Measurements from ENCODE around the gene RIPK3. TPM values are rescaled to one million over a fixed set of nuclear protein-coding genes. Genes with fewer than 3 reads are reported as not detected.
A peak's percentile ranks its signal among the peaks of the same experiment; 100 is the strongest.

RIPK3 gene
- total and polyA plus RNA-seq, 2 experiments from 2014 or later: 4.8 to 7.0 TPM

DNA sequence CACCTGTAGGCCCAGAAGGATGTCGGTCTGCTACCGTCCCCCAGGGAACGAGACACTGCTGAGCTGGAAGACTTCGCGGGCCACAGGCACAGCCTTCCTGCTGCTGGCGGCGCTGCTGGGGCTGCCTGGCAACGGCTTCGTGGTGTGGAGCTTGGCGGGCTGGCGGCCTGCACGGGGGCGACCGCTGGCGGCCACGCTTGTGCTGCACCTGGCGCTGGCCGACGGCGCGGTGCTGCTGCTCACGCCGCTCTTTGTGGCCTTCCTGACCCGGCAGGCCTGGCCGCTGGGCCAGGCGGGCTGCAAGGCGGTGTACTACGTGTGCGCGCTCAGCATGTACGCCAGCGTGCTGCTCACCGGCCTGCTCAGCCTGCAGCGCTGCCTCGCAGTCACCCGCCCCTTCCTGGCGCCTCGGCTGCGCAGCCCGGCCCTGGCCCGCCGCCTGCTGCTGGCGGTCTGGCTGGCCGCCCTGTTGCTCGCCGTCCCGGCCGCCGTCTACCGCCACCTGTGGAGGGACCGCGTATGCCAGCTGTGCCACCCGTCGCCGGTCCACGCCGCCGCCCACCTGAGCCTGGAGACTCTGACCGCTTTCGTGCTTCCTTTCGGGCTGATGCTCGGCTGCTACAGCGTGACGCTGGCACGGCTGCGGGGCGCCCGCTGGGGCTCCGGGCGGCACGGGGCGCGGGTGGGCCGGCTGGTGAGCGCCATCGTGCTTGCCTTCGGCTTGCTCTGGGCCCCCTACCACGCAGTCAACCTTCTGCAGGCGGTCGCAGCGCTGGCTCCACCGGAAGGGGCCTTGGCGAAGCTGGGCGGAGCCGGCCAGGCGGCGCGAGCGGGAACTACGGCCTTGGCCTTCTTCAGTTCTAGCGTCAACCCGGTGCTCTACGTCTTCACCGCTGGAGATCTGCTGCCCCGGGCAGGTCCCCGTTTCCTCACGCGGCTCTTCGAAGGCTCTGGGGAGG is 28.9 kb downstream of the RIPK3 start, which contains the start of gene LTB4R:
Gene LTB4R, plus strand, starts transcription at position 857 of the 959 bp plus-strand sequence. CDS start 4,150 bp downstream, outside the sequence.
- H3K4me2 ChIP-seq: no peak within 1 kb of the TSS
- H3K27me3 ChIP-seq: no peaks in the 10 kb centered on the region
- peaks cover 2% of the 10 kb centered on the region for H3K79me2 ChIP-seq
- TF ChIP-seq EZH2 (IDR thresholded peaks at IDR 0.05; ENCODE audit: borderline replicate concordance) (no peak), EZH2phosphoT487 (IDR thresholded peaks at IDR 0.05; ENCODE audit: low read depth, severe bottlenecking, unreplicated experiment) (no peak)
- TF ChIP-seq, protein P1, sequence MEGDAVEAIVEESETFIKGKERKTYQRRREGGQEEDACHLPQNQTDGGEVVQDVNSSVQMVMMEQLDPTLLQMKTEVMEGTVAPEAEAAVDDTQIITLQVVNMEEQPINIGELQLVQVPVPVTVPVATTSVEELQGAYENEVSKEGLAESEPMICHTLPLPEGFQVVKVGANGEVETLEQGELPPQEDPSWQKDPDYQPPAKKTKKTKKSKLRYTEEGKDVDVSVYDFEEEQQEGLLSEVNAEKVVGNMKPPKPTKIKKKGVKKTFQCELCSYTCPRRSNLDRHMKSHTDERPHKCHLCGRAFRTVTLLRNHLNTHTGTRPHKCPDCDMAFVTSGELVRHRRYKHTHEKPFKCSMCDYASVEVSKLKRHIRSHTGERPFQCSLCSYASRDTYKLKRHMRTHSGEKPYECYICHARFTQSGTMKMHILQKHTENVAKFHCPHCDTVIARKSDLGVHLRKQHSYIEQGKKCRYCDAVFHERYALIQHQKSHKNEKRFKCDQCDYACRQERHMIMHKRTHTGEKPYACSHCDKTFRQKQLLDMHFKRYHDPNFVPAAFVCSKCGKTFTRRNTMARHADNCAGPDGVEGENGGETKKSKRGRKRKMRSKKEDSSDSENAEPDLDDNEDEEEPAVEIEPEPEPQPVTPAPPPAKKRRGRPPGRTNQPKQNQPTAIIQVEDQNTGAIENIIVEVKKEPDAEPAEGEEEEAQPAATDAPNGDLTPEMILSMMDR (IDR thresholded peaks at IDR 0.05; ENCODE audit: poor library complexity): no peak
- peaks cover 5% of the 10 kb centered on the region for H3K4me1 ChIP-seq (ENCODE audit: insufficient read depth)
- DNase-seq (ENCODE audit: low spot score): no peak
- WGBS (ENCODE audit: low lambda C conversion rate, missing lambda C conversion rate): 99% methylated on average over 81 of the region's 99 CpGs
- no peak within 1 kb of the TSS for H3K4me3 ChIP-seq
- no peaks in the 10 kb centered on the region for H3K9me2 ChIP-seq (replicated peaks; ENCODE audit: insufficient read depth)
- H2AFZ ChIP-seq: no peak within 1 kb of the TSS
- no peaks in the 10 kb centered on the region for H3K36me3 ChIP-seq (replicated peaks; ENCODE audit: insufficient read depth, low read depth)
- no peaks in the 10 kb centered on the region for H4K20me1 ChIP-seq (ENCODE audit: insufficient read depth, poor library complexity, severe bottlenecking)
- H3K9me3 ChIP-seq (ENCODE audit: low read depth): no peaks in the 10 kb centered on the region
- H3K27ac ChIP-seq: no peak within 1 kb of the TSS

DNA sequence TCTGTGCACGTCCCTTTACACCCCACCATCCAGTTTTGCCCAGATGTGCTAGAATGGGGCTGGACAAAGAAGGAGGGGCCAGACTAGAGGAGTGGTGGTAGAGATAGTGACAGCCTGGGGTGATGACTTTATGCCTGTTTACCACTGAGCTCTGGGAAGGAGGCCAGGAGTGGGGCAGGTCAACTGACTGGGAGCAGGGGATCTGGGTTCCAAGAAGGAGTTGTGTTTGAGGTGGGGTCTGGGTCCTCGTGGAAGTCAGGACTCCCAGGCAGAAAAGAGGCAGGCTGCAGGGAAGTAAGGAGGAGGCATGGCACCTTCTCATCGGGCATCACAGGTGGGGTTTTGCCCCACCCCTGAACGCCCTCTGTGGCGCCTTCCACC is 29.5 kb downstream of the RIPK3 start:
- DNase-seq (ENCODE audit: low spot score): no peak
- no peak overlapping the region for H2AFZ ChIP-seq
- H3K36me3 ChIP-seq (replicated peaks; ENCODE audit: insufficient read depth, low read depth): no peaks in the 10 kb centered on the region
- peaks cover 2% of the 10 kb centered on the region for H3K79me2 ChIP-seq
- H3K4me3 ChIP-seq: no peak overlapping the region
- peaks cover 5% of the 10 kb centered on the region for H3K4me1 ChIP-seq (ENCODE audit: insufficient read depth)
- H3K27me3 ChIP-seq: no peaks in the 10 kb centered on the region
- WGBS (ENCODE audit: low lambda C conversion rate, missing lambda C conversion rate): 94% methylated on average over 5 of the region's 5 CpGs
- no peaks in the 10 kb centered on the region for H3K9me2 ChIP-seq (replicated peaks; ENCODE audit: insufficient read depth)
- no peak overlapping the region for H3K4me2 ChIP-seq
- no peak overlapping the region for H3K27ac ChIP-seq
- TF ChIP-seq, protein P1 (IDR thresholded peaks at IDR 0.05; ENCODE audit: poor library complexity): no peak
- no peak for TF ChIP-seq EZH2 (IDR thresholded peaks at IDR 0.05; ENCODE audit: borderline replicate concordance)
- no peak for TF ChIP-seq EZH2phosphoT487 (IDR thresholded peaks at IDR 0.05; ENCODE audit: low read depth, severe bottlenecking, unreplicated experiment)
- no peaks in the 10 kb centered on the region for H4K20me1 ChIP-seq (ENCODE audit: insufficient read depth, poor library complexity, severe bottlenecking)
- no peaks in the 10 kb centered on the region for H3K9me3 ChIP-seq (ENCODE audit: low read depth)

- TF ChIP-seq EZH2phosphoT487 (IDR thresholded peaks at IDR 0.05; ENCODE audit: low read depth, severe bottlenecking, unreplicated experiment): no peak
- TF ChIP-seq, protein P1 (IDR thresholded peaks at IDR 0.05; ENCODE audit: poor library complexity): no peak
- no peak for TF ChIP-seq EZH2 (IDR thresholded peaks at IDR 0.05; ENCODE audit: borderline replicate concordance)
- whole genome bisulfite sequencing (ENCODE audit: low lambda C conversion rate, missing lambda C conversion rate): 94% methylated on average over 5 of the region's 5 CpGs
- peak within 1 kb of the TSS; percentile 98 for H3K27ac ChIP-seq
- no peak within 1 kb of the TSS for H2AFZ ChIP-seq
- H4K20me1 ChIP-seq (ENCODE audit: insufficient read depth, poor library complexity, severe bottlenecking): no peaks in the 10 kb centered on the region
- no peaks in the 10 kb centered on the region for H3K27me3 ChIP-seq
- H3K79me2 ChIP-seq: peaks cover 2% of the 10 kb centered on the region
- no peaks in the 10 kb centered on the region for H3K9me2 ChIP-seq (replicated peaks; ENCODE audit: insufficient read depth)
- no peaks in the 10 kb centered on the region for H3K36me3 ChIP-seq (replicated peaks; ENCODE audit: insufficient read depth, low read depth)
- no peak within 1 kb of the TSS for H3K4me2 ChIP-seq
- no peak for DNase-seq (ENCODE audit: low spot score)
- no peaks in the 10 kb centered on the region for H3K9me3 ChIP-seq (ENCODE audit: low read depth)
- peaks cover 5% of the 10 kb centered on the region for H3K4me1 ChIP-seq (ENCODE audit: insufficient read depth)
- no peak within 1 kb of the TSS for H3K4me3 ChIP-seq
Measured at GRCh38 chr14:24309538-24310264, 30.1 kb downstream of the RIPK3 start, which contains the start of gene LTB4R2. LTB4R2 (plus strand) TSS chr14:24310140; CDS start chr14:24310665, 525 bp downstream.
